ENCODE results near the gene NLGN1.
"Not testable (repeated sequence)": the region's sequence is repeated elsewhere in the genome, so short reads cannot be mapped to it uniquely, and the experiment has no call there.

NLGN1 gene

GRCh38 chr3:173416070-173416469, 18.5 kb downstream of the NLGN1 start:
- H3K9me3 ChIP-seq = no peaks in the 10 kb centered on the region
- H3K9ac ChIP-seq = no peak overlapping the region
- no peaks in the 10 kb centered on the region for H3K4me1 ChIP-seq
- H3K36me3 ChIP-seq = no peaks in the 10 kb centered on the region
- H4K20me1 ChIP-seq = no peaks in the 10 kb centered on the region
- no peak for TF ChIP-seq Cebpa-rat (IDR thresholded peaks at IDR 0.05)
- no peak overlapping the region for H3K4me2 ChIP-seq
- H3K27me3 ChIP-seq = no peaks in the 10 kb centered on the region
- no peak overlapping the region for H3K4me3 ChIP-seq
- no peak overlapping the region for H3K27ac ChIP-seq

DNA sequence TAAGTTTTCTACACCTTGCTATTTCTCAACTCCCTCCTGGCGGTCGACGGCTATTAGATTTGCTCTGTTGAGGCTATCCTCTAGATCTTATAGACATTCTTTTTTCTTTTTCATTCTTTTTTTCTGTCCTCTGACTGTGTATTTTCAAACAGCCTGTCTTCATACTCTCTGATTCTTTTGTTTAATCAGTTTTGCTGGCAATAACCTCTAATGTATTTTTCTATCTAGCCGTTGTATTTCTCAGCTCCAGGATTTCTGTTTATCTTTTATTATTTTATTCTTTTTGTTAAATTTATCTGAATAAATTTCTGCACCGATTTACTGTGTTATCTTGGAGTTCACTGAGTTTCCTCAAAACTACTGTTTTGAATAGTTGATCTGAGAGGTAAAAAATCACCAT, 31.5 kb downstream of the NLGN1 start:
- Histone ChIP-seq H3K4me3 (no peak overlapping the region), H3K9ac (no peak overlapping the region), H3K4me2 (no peak overlapping the region), H3K36me3 (no peaks in the 10 kb centered on the region), H3K27me3 (no peaks in the 10 kb centered on the region), H3K4me1 (no peaks in the 10 kb centered on the region), H4K20me1 (no peaks in the 10 kb centered on the region), H3K9me3 (peaks cover 20% of the 10 kb centered on the region), H3K27ac (no peak overlapping the region)
- no peak for TF ChIP-seq Cebpa-rat (IDR thresholded peaks at IDR 0.05)

DNA sequence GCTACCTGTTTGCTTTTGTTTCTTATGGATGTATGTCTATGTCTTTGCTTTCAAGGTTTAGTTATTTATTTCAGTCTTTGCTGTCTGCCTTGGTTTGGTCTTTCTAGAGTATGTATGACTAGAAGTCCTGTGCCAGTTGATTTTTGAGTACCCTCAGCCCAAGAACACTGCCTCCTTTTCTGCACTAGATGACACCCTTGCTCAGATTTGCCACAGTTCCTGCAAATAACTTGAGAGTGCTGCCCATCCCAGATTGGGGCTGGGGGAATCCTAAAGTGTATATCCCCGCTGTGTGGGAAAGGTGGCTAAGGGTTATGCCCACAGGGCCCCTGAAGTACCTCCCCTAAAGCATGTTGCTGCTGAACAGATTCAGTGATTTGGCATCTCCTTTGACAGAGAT, 32.0 kb downstream of the NLGN1 start:
- Histone ChIP-seq H3K9me3 (peaks cover 20% of the 10 kb centered on the region), H3K4me3 (no peak overlapping the region), H3K27ac (no peak overlapping the region), H3K36me3 (no peaks in the 10 kb centered on the region), H3K4me1 (peaks cover 1% of the 10 kb centered on the region), H3K27me3 (no peaks in the 10 kb centered on the region), H4K20me1 (no peaks in the 10 kb centered on the region), H3K4me2 (no peak overlapping the region), H3K9ac (no peak overlapping the region)
- TF ChIP-seq Cebpa-rat (IDR thresholded peaks at IDR 0.05) = no peak

GRCh38 chr3:173430576-173430975, 33.0 kb downstream of the NLGN1 start:
- peaks cover 20% of the 10 kb centered on the region for H3K9me3 ChIP-seq
- no peak overlapping the region for H3K9ac ChIP-seq
- H3K4me1 ChIP-seq = peaks cover 12% of the 10 kb centered on the region
- H3K4me2 ChIP-seq = no peak overlapping the region
- no peak for TF ChIP-seq Cebpa-rat (IDR thresholded peaks at IDR 0.05)
- no peaks in the 10 kb centered on the region for H4K20me1 ChIP-seq
- no peak overlapping the region for H3K4me3 ChIP-seq
- no peak overlapping the region for H3K27ac ChIP-seq
- H3K36me3 ChIP-seq = no peaks in the 10 kb centered on the region
- no peaks in the 10 kb centered on the region for H3K27me3 ChIP-seq

GRCh38 chr3:173439004-173439403, 41.5 kb downstream of the NLGN1 start:
- H3K4me2 ChIP-seq = no peak overlapping the region
- no peaks in the 10 kb centered on the region for H3K27me3 ChIP-seq
- H3K27ac ChIP-seq = no peak overlapping the region
- H3K36me3 ChIP-seq = no peaks in the 10 kb centered on the region
- no peak overlapping the region for H3K9ac ChIP-seq
- H3K4me1 ChIP-seq = peaks cover 12% of the 10 kb centered on the region
- H4K20me1 ChIP-seq = no peaks in the 10 kb centered on the region
- no peak for TF ChIP-seq Cebpa-rat (IDR thresholded peaks at IDR 0.05)
- no peak overlapping the region for H3K4me3 ChIP-seq
- H3K9me3 ChIP-seq = no peaks in the 10 kb centered on the region

GRCh38 chr3:173440514-173440913, 43.0 kb downstream of the NLGN1 start:
- no peak overlapping the region for H3K27ac ChIP-seq
- TF ChIP-seq Cebpa-rat (IDR thresholded peaks at IDR 0.05) = no peak
- no peaks in the 10 kb centered on the region for H3K9me3 ChIP-seq
- H3K4me3 ChIP-seq = no peak overlapping the region
- no peaks in the 10 kb centered on the region for H4K20me1 ChIP-seq
- H3K4me1 ChIP-seq = peaks cover 1% of the 10 kb centered on the region
- H3K27me3 ChIP-seq = no peaks in the 10 kb centered on the region
- H3K36me3 ChIP-seq = no peaks in the 10 kb centered on the region
- no peak overlapping the region for H3K9ac ChIP-seq
- no peak overlapping the region for H3K4me2 ChIP-seq

DNA sequence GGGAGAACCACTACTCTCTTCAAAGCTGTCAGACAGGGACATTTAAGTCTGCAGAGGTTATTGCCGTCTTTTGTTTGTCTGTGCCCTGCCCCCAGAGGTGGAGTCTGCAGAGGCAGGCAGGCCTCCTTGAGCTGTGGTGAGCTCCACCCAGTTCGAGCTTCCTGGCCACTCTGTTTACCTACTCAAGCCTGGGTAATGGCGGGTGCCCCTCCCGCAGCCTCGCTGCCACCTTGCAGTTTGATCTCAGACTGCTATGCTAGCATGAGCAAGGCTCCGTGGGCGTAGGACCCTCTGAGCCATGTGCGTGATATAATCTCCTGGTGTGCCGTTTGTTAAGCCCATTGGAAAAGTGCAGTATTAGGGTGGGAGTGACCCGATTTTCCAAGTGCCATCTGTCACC, 54.0 kb downstream of the NLGN1 start:
- not testable (repeated sequence) for H3K9ac ChIP-seq, H3K36me3 ChIP-seq, H3K4me1 ChIP-seq, H3K27me3 ChIP-seq, H4K20me1 ChIP-seq, H3K27ac ChIP-seq, H3K4me3 ChIP-seq, H3K9me3 ChIP-seq, H3K4me2 ChIP-seq

- no peaks in the 10 kb centered on the region for H3K4me1 ChIP-seq
- no peak overlapping the region for H3K27ac ChIP-seq
- H3K4me2 ChIP-seq = no peak overlapping the region
- TF ChIP-seq Cebpa-rat (IDR thresholded peaks at IDR 0.05) = no peak
- H3K4me3 ChIP-seq = no peak overlapping the region
- no peaks in the 10 kb centered on the region for H3K27me3 ChIP-seq
- H3K9me3 ChIP-seq = no peaks in the 10 kb centered on the region
- H3K9ac ChIP-seq = no peak overlapping the region
- no peaks in the 10 kb centered on the region for H3K36me3 ChIP-seq
- H4K20me1 ChIP-seq = no peaks in the 10 kb centered on the region
Observed at GRCh38 chr3:173463250-173463649, 65.7 kb downstream of the NLGN1 start.

GRCh38 chr3:173465112-173465511, 67.6 kb downstream of the NLGN1 start:
- TF ChIP-seq Cebpa-rat (IDR thresholded peaks at IDR 0.05) = no peak
- Histone ChIP-seq H3K27me3 (no peaks in the 10 kb centered on the region), H3K9ac (no peak overlapping the region), H3K36me3 (no peaks in the 10 kb centered on the region), H3K4me3 (no peak overlapping the region), H4K20me1 (no peaks in the 10 kb centered on the region), H3K27ac (no peak overlapping the region), H3K4me1 (no peaks in the 10 kb centered on the region), H3K9me3 (no peaks in the 10 kb centered on the region), H3K4me2 (no peak overlapping the region)

- Histone ChIP-seq H3K9ac (no peak overlapping the region), H3K27me3 (no peaks in the 10 kb centered on the region), H3K9me3 (no peaks in the 10 kb centered on the region), H3K4me1 (no peaks in the 10 kb centered on the region), H4K20me1 (no peaks in the 10 kb centered on the region), H3K27ac (no peak overlapping the region), H3K4me3 (no peak overlapping the region), H3K36me3 (no peaks in the 10 kb centered on the region), H3K4me2 (no peak overlapping the region)
- no peak for TF ChIP-seq Cebpa-rat (IDR thresholded peaks at IDR 0.05)
Observed at GRCh38 chr3:173465898-173466678, 68.5 kb downstream of the NLGN1 start.

DNA sequence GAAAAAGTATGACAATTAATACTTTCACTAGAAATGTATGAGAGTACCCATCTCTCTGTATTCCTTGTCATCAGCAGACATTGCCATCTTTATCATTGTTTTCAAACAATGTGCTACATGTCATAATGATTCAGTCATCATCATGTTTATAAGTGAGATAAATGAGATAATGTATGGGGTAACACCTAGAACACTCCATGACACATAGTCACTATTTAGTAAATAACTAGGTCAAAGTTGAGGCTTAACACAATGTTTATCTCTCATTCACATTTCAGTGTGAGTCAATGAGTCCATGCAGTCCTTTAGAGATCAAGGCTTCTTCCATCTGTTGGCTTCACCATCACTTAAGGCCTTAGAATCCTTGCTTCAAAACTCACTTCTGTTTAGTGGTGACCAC, 70.0 kb downstream of the NLGN1 start:
- no peak for TF ChIP-seq Cebpa-rat (IDR thresholded peaks at IDR 0.05)
- Histone ChIP-seq H3K27ac (no peak overlapping the region), H3K27me3 (no peaks in the 10 kb centered on the region), H3K4me3 (no peak overlapping the region), H3K4me2 (no peak overlapping the region), H3K36me3 (no peaks in the 10 kb centered on the region), H3K9me3 (no peaks in the 10 kb centered on the region), H4K20me1 (no peaks in the 10 kb centered on the region), H3K9ac (no peak overlapping the region), H3K4me1 (no peaks in the 10 kb centered on the region)

All from BLaER1 (cell line).